ENCODE results near the gene CPZ.

The CPZ gene

DNA sequence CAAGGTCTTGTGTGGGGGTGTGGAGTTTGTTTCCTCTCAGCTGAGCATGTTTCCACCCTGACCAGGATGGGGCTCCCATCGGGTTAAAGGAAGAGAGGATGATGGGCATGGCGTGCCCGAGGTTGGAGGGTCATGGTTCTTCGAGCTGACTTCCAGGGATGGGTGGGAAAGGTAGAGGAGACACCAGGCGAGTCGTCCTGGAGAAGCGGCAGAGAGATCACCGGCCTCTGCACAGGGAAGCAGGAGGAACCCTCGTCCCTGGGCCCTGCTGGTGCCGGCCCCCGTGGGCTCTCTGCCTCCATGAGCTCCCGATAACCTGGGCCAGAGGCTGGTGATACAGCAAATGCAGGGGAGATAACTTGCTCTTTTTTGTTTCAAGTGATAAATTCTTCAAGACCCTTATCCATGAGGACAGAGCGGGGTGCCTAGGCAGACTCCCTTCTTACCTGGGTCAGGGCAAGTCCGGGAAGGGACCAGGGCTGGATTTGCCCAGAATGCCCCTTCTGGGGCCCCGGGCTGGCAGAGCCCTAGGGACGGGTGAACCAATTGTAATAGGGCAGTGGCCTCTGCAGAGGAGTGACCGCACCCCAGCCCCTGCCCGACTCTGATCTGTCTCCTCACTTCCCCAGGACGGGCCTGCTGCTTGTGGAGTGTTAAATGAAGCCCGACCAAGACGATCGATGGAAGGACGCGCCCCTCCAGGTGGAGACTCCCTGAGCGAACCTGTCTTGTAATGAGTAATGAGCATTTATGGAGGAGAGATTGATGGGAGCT is 63.0 kb downstream of the CPZ start:
- DNase-seq: no peak

GRCh38 chr4:8656185-8656517 is 63.6 kb downstream of the CPZ start:
- no peak for DNase-seq

DNA sequence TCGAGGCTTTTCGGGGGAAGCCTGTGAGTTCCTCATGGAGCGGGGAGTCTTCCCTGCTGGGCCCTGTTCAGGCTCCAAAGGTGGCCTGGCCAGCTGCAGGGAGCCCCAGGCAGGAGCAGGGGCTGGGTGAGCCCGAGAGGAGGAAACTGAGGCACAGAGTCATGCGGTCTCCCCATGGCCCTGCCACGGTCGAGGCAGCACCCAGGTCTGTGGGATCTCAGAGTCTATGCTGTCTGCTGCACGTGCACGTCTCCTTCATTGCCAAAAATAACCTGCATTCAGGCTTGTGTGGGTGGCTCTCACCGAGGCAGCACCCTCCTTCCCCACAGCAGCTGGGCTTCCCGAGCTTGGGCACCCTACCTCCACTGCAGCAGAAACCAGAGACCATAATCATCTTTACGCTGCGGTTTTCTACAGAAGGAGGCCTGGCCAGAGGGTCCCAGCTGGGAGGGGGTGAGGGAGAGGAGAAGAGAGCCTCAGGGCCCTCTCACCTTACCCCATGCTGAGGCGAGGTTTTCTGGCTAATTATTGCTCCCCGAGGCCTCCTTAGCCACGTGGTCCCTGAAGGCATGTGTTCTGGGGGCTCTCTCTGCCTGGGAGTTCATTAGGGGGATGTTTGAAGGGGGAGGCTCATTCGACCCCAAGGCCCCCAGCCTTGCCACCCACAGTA is 64.3 kb downstream of the CPZ start:
- DNase-seq: no peak

GRCh38 chr4:8657381-8658088 is 65.0 kb downstream of the CPZ start:
- DNase-seq: no peak

- DNase-seq: no peak
Observed at GRCh38 chr4:8662776-8663175, 70.2 kb downstream of the CPZ start.

DNA sequence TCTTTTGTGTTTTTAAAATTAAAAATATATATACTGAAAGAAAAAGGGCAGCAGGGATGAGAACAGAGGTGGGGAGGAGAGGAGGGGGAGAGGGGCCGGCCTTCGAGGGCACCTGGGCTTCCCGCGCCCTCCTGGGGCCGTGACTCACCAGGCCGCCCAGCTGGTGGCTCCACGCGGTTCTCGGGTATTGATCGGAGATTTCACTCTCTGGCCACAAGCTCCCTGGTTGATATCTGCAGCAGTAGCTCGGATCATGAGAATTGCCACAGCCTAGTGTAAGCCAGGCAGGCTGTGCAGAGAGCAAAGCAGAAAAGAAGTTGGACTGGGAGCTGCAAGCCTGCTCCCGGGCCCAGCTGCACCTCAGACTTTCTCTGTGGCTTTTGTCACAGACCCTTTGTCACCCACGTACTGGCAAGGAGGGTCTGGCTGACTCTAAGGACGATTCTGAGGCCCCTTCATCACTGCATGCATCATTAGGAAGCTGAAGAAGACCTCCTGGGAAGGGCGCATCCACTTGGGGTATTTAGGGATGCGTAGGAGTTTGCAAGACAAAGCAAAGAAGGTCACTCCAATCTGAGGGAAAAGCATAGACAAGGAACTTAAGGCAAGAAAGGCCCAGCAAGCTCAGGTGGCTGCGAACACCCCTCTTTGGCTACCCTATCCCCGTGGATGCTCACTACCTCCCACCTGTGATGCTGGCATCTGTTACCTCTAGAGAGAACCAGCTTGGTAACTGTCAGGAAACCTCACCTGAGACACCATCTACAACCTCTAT is 71.7 kb downstream of the CPZ start:
- DNase-seq: no peak

DNA sequence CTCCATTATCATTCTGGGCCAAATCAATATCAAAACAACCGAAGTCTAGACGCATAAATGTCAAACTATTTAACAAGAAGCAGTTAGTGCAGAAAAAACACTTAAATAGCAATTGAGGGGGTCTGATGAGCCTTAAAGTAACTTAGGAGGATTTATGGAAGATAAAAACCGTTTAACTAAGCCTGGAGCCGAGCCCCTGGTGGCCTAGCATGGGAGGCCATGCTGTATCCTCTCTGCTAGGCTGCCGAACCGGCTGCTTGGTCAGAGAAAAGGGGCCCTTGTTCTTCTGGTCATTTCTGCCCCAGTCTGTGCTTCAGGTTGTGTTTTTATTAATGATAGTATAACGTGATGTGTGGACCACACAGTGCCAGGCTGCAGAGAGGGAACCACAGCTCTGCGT is 72.4 kb downstream of the CPZ start:
- no peak for DNase-seq

GRCh38 chr4:8665406-8666360 is 73.1 kb downstream of the CPZ start:
- no peak for DNase-seq

DNA sequence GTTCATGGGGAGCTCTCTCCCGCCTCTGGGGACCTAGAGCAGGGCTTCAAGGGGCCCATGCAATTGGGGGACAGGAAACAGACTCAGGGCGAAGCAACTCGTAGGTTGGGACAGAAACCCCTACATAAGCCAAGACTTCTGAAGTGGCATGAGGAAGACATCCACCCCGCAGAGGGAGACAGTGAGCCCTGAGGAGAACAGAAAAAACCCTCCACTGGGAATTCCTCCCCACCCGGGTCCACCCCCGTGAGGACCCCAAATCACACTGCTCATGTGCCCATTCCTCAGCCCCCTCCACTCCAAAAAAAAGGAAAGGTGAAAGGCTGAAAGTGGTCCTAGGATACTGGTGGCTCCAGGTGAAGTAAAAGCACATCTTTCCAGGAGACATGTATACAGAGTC is 74.0 kb downstream of the CPZ start:
- no peak for DNase-seq

Data from T-helper 2 cell (primary cell).